GM12878 (cell line): ENCODE data around the gene VASH2. TPM values are rescaled to one million over a fixed set of nuclear protein-coding genes. Genes with fewer than 3 reads are reported as not detected.

Experiments used
- ATAC-seq: fragments of 200-7000 bp; cut with Tn5 transposase; 3 replicates; pipeline ENCODE4 v1.9.1; 2020; ENCODE audit warnings: mild to moderate bottlenecking, moderate library complexity
- BruUV-seq: library from RNA; stranded (reverse); fragments of 400-500 nt; replicated peaks from 2 replicates; lab custom pipeline; 2021; lab: Mats Ljungman, UMichigan
- CTCF ChIA-PET: fragments of 300-600 bp; sonication (Branson Sonifier 250); formaldehyde crosslinking; extraction: SDS; loops from one replicate; lab custom pipeline; 2021; ENCODE audit warnings: inconsistent platforms; lab: Yijun Ruan, JAX
- POLR2A ChIA-PET: fragments of 350-600 bp; formaldehyde crosslinking; extraction: SDS; loops from one replicate; lab custom pipeline; 2021; ENCODE audit warnings: inconsistent platforms; lab: Charles Lee
- RAD21 ChIA-PET: fragments of 300-600 bp; sonication (Branson Sonifier 250); formaldehyde crosslinking; loops from one replicate; lab custom pipeline; 2023; ENCODE audit warnings: antibody characterized with exemption; ENCODE audit not compliant: unreplicated experiment; lab: Charles Lee
- SMC1A ChIA-PET: fragments of 300-600 bp; sonication (Branson Sonifier 250); formaldehyde crosslinking; loops from one replicate; lab custom pipeline; 2023; ENCODE audit not compliant: unreplicated experiment, uncharacterized antibody; lab: Charles Lee
- DNase-seq: peaks from one replicate; pipeline ENCODE4 v3.0.0-alpha.2; 2011; ENCODE audit warnings: low read depth, low spot score
- FAIRE-seq: peaks from 3 replicates; lab custom pipeline; 2011; peaks lifted over from hg19 to GRCh38; lab: Jason Lieb, UNC
- H2AFZ ChIP-seq: 2 replicates; pipeline ENCODE4 v1.6.0; 2011; ENCODE audit warnings: low read depth, low read length, control low read depth; ENCODE audit not compliant: control insufficient read depth
- H3K27ac ChIP-seq: 2 replicates; pipeline ENCODE4 v1.5.1; 2011; ENCODE audit warnings: control low read depth; ENCODE audit not compliant: control insufficient read depth, insufficient read depth
- H3K27me3 ChIP-seq, 2 experiments: replicated peaks in 1 of 2; 2 replicates each; pipeline versions ENCODE4 v1.6.0 to v1.6.1; 2011; ENCODE audit warnings: low read length in 1 of 2; ENCODE audit not compliant: control insufficient read depth in 2 of 2, insufficient read depth in 2 of 2
- H3K36me3 ChIP-seq, 2 experiments: 2 replicates each; pipeline ENCODE4 v1.5.1; 2011; ENCODE audit warnings: low read length in 1 of 2; ENCODE audit not compliant: control insufficient read depth in 2 of 2, insufficient read depth in 2 of 2
- H3K4me1 ChIP-seq: 2 replicates; pipeline ENCODE4 v1.6.1; 2011; ENCODE audit warnings: mild to moderate bottlenecking, low read length, moderate library complexity, mixed read lengths; ENCODE audit not compliant: control insufficient read depth, insufficient read depth
- H3K4me2 ChIP-seq: 2 replicates; pipeline ENCODE4 v1.6.0; 2011; ENCODE audit warnings: control low read depth; ENCODE audit not compliant: control insufficient read depth, insufficient read depth
- H3K4me3 ChIP-seq: fragments of 200-600 bp; sonication (generic); 2 replicates; pipeline ENCODE4 v1.5.1; 2016
- H3K79me2 ChIP-seq: 2 replicates; pipeline ENCODE4 v1.6.0; 2011; ENCODE audit warnings: low read length; ENCODE audit not compliant: control insufficient read depth, insufficient read depth
- H3K9ac ChIP-seq: 2 replicates; pipeline ENCODE4 v1.8.0; 2011; ENCODE audit warnings: low read length, control low read depth, mixed read lengths; ENCODE audit not compliant: control insufficient read depth, insufficient read depth
- H3K9me3 ChIP-seq: replicated peaks from 3 replicates; pipeline ENCODE4 v1.5.1; 2011; ENCODE audit warnings: mild to moderate bottlenecking, low read length; ENCODE audit not compliant: control insufficient read depth, insufficient read depth
- H4K20me1 ChIP-seq: 2 replicates; pipeline ENCODE4 v1.6.0; 2011; ENCODE audit not compliant: control insufficient read depth, insufficient read depth
- ATF7 ChIP-seq: fragments of 450-650 bp; IDR thresholded peaks from 2 replicates; pipeline ENCODE4 v1.6.1; 2016; ENCODE audit warnings: low read depth, mild to moderate bottlenecking
- CBFB ChIP-seq: IDR thresholded peaks from 2 replicates; pipeline ENCODE4 v1.6.1; 2016; ENCODE audit warnings: antibody characterized with exemption, low read depth
- MXI1 ChIP-seq: fragments of 150-350 bp; IDR thresholded peaks from 2 replicates; pipeline ENCODE4 v1.6.1; 2011; ENCODE audit warnings: low read depth, mild to moderate bottlenecking, inconsistent platforms, low read length, improper control_type of control experiment
- MYC ChIP-seq: IDR thresholded peaks from 2 replicates; pipeline ENCODE4 v1.6.1; 2011; ENCODE audit warnings: mild to moderate bottlenecking, low read length, moderate library complexity, inconsistent platforms; ENCODE audit not compliant: insufficient read depth, insufficient replicate concordance, insufficient read length, severe bottlenecking
- NBN ChIP-seq: fragments of 450-650 bp; IDR thresholded peaks from 2 replicates; pipeline ENCODE4 v1.6.1; 2016
- POLR2AphosphoS5 ChIP-seq: IDR thresholded peaks from 2 replicates; pipeline ENCODE4 v1.6.1; 2011; ENCODE audit warnings: mild to moderate bottlenecking, low read length, inconsistent platforms
- SMC3 ChIP-seq: IDR thresholded peaks from 2 replicates; pipeline ENCODE4 v1.6.1; 2011; ENCODE audit warnings: low read length, improper control_type of control experiment, borderline replicate concordance
- SP1 ChIP-seq: IDR thresholded peaks from one replicate; pipeline ENCODE4 v1.6.1; 2011; ENCODE audit warnings: low read depth, low read length
- WGBS: methylation state at CpG from one replicate; pipeline ENCODE4 v1.1.6; 2016; ENCODE audit warnings: low lambda C conversion rate; ENCODE audit not compliant: insufficient replicate concordance, insufficient coverage; ENCODE audit errors: missing lambda C conversion rate; 5-methylcytosine and 5-hydroxymethylcytosine counted together
- in situ Hi-C: fragments of 300-500 bp; cut with MboI; formaldehyde crosslinking; loops from 9 replicates; pipeline ENCODE4 v1.14.3; 2018; ENCODE audit warnings: mixed read lengths
- intact Hi-C: fragments of 100-400 bp; cut with micrococcal nuclease; formaldehyde crosslinking; loops from one replicate; pipeline ENCODE4 v1.14.2; 2022; ENCODE audit not compliant: unreplicated experiment
- polyA plus RNA-seq, 11 experiments: library from polyadenylated mRNA; depleted of rRNA in 4 of 11; unstranded in 6 of 11; stranded (reverse) in 5 of 11; fragments of >200 nt; fragmentation: Nextera tagmentation in 4 of 11; fragmentation: Illumina TruSeq in 1 of 11; extraction: Ambion mirVana in 4 of 11; extraction: Trizol in 1 of 11; gene quantifications; 1 replicate in 1 of 11; 2 replicates in 10 of 11; pipeline versions ENCODE4 v1.2.1 to v1.2.3, GENCODE V29; 2011 to 2016; ENCODE audit warnings: inconsistent platforms in 2 of 11, missing spikeins in 2 of 11, low read depth in 1 of 11
- total RNA-seq, 4 experiments: library from RNA; depleted of rRNA in 3 of 4; stranded (reverse); fragments of >200 nt in 3 of 4; fragmentation: Illumina TruSeq in 1 of 4; extraction: Trizol in 1 of 4; gene quantifications; 2 replicates each; pipeline versions ENCODE4 v1.2.1 to v1.2.3, GENCODE V29; 2013 to 2021
- TF ChIP-seq, protein P1 (sequence below): IDR thresholded peaks from 2 replicates; pipeline ENCODE4 v1.6.1; 2012; ENCODE audit warnings: improper control_type of control experiment, low read depth, low read length; ENCODE audit not compliant: insufficient replicate concordance

The VASH2 gene
- total and polyA plus RNA-seq, 10 of the 15 experiments (the other 5 are each of a cell fraction or from before 2014, with no cell fraction given): 5.4 to 29.7 (median 21.7) TPM

- 100% methylated on average over 2 of the region's 2 CpGs for WGBS
- TF ChIP-seq CBFB (no peak), NBN (no peak), MXI1 (no peak), ATF7 (no peak), SMC3 (no peak), POLR2AphosphoS5 (peak; percentile 34; the same call in 1 of the 2 replicates)
- Histone ChIP-seq H3K4me3 (no peak overlapping the region), H3K36me3 (peaks cover 0 to 4% of the 10 kb centered on the region in 2 experiments), H3K4me1 (peaks cover 15% of the 10 kb centered on the region), H3K27ac (no peak overlapping the region), H3K9me3 (no peaks in the 10 kb centered on the region), H3K9ac (no peak overlapping the region), H2AFZ (no peak overlapping the region), H3K79me2 (no peaks in the 10 kb centered on the region), H3K27me3 (no peaks in the 10 kb centered on the region), H4K20me1 (no peaks in the 10 kb centered on the region), H3K4me2 (no peak overlapping the region)
- ChIA-PET RAD21 (interaction anchor here (1.6 to 1.8 kb wide), 2 partner anchors 29 to 172 kb away, joined by 4 to 5 read pairs; no protein-coding TSS in a partner anchor), CTCF (interaction anchor here (0.7 to 2.2 kb wide), 7 partner anchors 9 to 531 kb away, joined by 3 to 18 read pairs (median 4); no protein-coding TSS in a partner anchor), SMC1A (interaction anchor here (0.9 to 4.0 kb wide), 9 partner anchors 8 to 283 kb away, joined by 3 to 32 read pairs (median 4); no protein-coding TSS in a partner anchor), POLR2A (interaction anchor here (0.5 to 1.7 kb wide), 5 partner anchors 9 to 122 kb away, joined by 3 to 12 read pairs (median 3); no protein-coding TSS in a partner anchor)
- FAIRE-seq (no peak), ATAC-seq (no peak), DNase-seq (no peak)
- intact Hi-C loops (no loop called here), in situ Hi-C loops (no loop called here)
- BruUV-seq: no TSS peak
Observed at GRCh38 chr1:212986551-212986950, 36.2 kb downstream of the VASH2 start.

DNA sequence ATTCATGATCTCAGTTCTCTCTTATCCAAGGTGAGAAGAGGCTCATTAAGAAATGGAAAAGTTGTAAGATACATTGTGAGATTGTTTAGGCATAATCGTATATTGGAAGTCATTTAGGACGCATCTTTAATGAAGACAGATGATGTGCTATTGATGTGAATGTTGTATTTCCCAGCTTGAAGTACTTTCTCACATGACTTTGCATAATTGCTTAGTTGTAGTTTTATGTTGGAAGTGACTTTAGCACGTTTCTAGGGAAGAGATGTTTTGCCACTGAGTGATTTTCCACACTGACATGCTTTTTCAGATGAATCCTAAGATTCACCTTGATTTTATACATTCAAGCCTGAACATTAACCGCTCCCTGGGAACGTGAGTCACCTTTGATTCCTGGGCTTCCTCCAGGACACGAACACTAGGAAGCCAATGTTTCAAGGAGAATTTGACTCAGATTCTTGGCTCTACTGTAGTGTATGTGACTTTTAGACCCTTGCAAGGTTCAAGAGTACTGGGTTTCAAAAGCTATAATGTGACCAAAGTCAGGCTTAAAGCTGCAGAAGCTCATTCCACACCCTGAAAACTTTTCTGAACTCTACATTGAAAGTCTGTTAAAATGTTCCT, 37.5 kb downstream of the VASH2 start:
- Histone ChIP-seq H3K4me2 (no peak overlapping the region), H2AFZ (no peak overlapping the region), H3K4me1 (peaks cover 4% of the 10 kb centered on the region; the same call in 1 of the 2 replicates), H3K79me2 (no peaks in the 10 kb centered on the region), H4K20me1 (no peaks in the 10 kb centered on the region), H3K27ac (peak overlapping the region; percentile 14; the same call in 1 of the 2 replicates), H3K27me3 (no peaks in the 10 kb centered on the region), H3K36me3 (peaks cover 0 to 4% of the 10 kb centered on the region in 2 experiments), H3K9me3 (no peaks in the 10 kb centered on the region), H3K4me3 (no peak overlapping the region), H3K9ac (no peak overlapping the region)
- no TSS peak for BruUV-seq
- POLR2A ChIA-PET: interaction anchor here (0.5 to 1.7 kb wide), 5 partner anchors 9 to 355 kb away, joined by 3 to 12 read pairs (median 4); no protein-coding TSS in a partner anchor
- in situ Hi-C loops: no loop called here
- intact Hi-C loops: no loop called here
- TF ChIP-seq NBN (no peak), MYC (no peak), SP1 (no peak)
- TF ChIP-seq, protein P1, sequence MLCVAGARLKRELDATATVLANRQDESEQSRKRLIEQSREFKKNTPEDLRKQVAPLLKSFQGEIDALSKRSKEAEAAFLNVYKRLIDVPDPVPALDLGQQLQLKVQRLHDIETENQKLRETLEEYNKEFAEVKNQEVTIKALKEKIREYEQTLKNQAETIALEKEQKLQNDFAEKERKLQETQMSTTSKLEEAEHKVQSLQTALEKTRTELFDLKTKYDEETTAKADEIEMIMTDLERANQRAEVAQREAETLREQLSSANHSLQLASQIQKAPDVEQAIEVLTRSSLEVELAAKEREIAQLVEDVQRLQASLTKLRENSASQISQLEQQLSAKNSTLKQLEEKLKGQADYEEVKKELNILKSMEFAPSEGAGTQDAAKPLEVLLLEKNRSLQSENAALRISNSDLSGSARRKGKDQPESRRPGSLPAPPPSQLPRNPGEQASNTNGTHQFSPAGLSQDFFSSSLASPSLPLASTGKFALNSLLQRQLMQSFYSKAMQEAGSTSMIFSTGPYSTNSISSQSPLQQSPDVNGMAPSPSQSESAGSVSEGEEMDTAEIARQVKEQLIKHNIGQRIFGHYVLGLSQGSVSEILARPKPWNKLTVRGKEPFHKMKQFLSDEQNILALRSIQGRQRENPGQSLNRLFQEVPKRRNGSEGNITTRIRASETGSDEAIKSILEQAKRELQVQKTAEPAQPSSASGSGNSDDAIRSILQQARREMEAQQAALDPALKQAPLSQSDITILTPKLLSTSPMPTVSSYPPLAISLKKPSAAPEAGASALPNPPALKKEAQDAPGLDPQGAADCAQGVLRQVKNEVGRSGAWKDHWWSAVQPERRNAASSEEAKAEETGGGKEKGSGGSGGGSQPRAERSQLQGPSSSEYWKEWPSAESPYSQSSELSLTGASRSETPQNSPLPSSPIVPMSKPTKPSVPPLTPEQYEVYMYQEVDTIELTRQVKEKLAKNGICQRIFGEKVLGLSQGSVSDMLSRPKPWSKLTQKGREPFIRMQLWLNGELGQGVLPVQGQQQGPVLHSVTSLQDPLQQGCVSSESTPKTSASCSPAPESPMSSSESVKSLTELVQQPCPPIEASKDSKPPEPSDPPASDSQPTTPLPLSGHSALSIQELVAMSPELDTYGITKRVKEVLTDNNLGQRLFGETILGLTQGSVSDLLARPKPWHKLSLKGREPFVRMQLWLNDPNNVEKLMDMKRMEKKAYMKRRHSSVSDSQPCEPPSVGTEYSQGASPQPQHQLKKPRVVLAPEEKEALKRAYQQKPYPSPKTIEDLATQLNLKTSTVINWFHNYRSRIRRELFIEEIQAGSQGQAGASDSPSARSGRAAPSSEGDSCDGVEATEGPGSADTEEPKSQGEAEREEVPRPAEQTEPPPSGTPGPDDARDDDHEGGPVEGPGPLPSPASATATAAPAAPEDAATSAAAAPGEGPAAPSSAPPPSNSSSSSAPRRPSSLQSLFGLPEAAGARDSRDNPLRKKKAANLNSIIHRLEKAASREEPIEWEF: no peak
- CTCF ChIA-PET: no interaction called here
- RAD21 ChIA-PET: interaction anchor here (1.1 to 1.6 kb wide), 3 partner anchors 8 to 173 kb away, joined by 5 to 6 read pairs (median 5); no protein-coding TSS in a partner anchor
- ATAC-seq: no peak
- peak; percentile 18 for FAIRE-seq
- SMC1A ChIA-PET: interaction anchor here (1.0 to 1.9 kb wide), 7 partner anchors 10 to 173 kb away, joined by 3 to 9 read pairs (median 3); no protein-coding TSS in a partner anchor
- DNase-seq: no peak
- 89% methylated on average over 6 of the region's 6 CpGs for WGBS
